Bronchus fibroblast of lung (primary cell): ENCODE measurements around the gene OSER1. TPM values are rescaled to one million over a fixed set of nuclear protein-coding genes. Genes with fewer than 3 reads are reported as not detected.

Experiments
- total RNA-seq: library from RNA; depleted of rRNA; stranded (reverse); fragments of >200 nt; gene quantifications from 2 replicates; pipeline ENCODE4 v1.2.3, GENCODE V29; 2015

The OSER1 gene
- 33.3 and 33.8 TPM in 2 replicates for total RNA-seq

DNA sequence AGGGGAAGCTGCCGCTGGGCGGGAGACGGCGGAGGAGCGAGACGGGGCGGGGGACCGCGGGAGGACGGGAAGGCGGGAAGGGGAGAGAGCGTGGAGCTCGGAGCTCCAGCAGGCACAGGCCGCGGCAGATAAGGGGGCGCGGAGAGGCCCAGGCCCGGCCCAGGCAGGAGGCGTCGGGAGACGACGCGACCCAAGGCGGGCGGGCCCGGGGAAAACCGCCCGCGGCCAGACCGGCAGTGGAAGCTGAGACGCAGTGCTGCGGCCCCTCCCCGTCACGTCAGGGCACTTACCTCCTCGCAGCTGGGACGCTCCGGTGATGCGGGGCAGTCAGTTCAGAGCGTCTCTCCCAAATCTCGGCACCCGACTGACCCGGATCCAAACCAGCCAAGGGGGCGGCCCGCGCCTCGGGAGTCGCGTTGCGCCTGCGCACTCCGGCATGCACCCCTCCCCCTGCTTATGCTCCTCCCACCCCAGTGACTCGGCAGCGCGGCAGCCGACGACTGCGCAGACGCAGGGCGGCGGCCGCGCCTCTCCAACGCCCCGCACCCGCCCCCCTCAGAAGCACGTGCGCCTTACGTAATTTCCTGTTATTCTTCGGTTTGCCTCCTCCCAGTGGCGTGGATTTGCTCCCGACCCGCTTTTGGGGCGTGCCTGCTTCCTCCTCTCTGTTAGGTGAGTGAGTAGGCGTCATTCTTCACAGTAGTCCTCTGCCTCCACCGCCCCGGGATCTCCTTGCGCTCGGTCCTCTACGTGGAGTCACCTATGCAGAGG is at the start of gene OSER1:
Gene OSER1, minus strand, starts transcription at position 366 of the 771 bp plus-strand sequence. CDS start 3,814 bp downstream, outside the sequence.

DNA sequence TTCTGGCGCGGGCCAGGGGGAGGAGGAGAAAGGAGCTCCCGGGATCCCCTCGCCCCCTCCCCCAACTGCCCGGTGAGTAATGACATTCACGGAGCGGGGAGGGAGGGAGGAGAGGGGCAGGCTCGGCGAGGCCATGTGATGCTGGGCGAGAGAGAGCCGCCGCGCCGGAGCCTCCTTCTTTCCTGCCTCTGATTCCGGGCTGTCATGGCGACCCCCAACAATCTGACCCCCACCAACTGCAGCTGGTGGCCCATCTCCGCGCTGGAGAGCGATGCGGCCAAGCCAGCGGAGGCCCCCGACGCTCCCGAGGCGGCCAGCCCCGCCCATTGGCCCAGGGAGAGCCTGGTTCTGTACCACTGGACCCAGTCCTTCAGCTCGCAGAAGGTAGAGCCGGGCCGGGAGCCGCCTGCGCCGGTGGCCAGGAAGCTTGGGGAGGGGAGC is 36.6 kb upstream of the OSER1 start, which contains the start of gene GDAP1L1:
Gene GDAP1L1, plus strand, starts transcription at position 178 of the 441 bp plus-strand sequence. Its CDS starts 27 bp downstream, at position 205.

DNA sequence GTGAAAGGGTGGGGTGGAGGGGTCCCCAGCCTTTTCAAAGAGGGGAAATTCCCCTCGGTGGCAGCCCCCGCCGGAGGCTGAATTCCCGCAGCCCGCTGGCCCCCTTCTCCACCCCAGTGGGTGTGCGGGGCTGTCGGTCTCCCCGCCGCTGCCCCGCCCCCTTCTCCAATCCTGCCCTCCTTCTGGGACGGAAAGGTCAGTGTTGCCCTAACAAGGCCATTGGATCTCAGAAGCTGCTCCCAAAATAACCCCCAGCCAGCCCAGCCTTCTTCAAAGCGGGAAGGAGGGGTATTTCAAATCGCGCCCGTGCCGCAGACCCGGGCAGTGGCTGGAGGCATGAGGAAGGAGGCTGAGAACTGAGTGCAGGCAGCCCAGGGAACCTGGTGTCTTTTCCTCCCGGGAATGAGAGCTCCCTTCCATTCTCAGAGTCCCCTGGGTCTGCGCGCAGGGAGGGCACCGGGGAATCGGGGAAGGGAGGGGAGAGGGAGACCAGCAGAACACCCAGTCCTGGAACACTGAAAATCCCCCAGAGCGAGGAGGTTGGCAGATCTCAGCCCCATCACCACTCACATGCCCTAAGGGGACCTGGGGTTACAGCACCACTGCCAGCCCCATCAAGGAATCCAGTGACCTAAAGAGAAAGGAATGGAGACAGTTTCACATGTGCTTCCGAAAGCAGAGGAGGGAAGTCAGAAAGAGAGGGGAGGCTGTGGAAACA is 23.4 kb downstream of the OSER1 start, which contains the start of gene JPH2:
Gene JPH2, minus strand, starts transcription at position 135 of the 718 bp plus-strand sequence. CDS start 483 bp downstream, outside the sequence.

Other genes starting within 250 kb of the OSER1 start
- under 0.01 TPM in 2 replicates for gene JPH2, start 23.6 kb downstream of the OSER1 start, total RNA-seq
- not detected in 2 replicates for gene GDAP1L1, start 36.5 kb upstream of the OSER1 start, total RNA-seq
- gene FITM2, start 100.4 kb upstream of the OSER1 start, total RNA-seq = 5.9 and 6.8 TPM in 2 replicates
- gene R3HDML, start 126.3 kb upstream of the OSER1 start, total RNA-seq = not detected in 2 replicates
- gene HNF4A, start 144.9 kb upstream of the OSER1 start, total RNA-seq = not detected in 2 replicates